GM18498 (cell line): ENCODE measurements around the gene CBX8.

Experiments
- ATAC-seq: cut with Tn5 transposase; IDR thresholded peaks from one replicate; pipeline ENCODE4 v1.9.1; 2021; ENCODE audit warnings: mild to moderate bottlenecking, moderate library complexity; ENCODE audit not compliant: unreplicated experiment

Gene CBX8

DNA sequence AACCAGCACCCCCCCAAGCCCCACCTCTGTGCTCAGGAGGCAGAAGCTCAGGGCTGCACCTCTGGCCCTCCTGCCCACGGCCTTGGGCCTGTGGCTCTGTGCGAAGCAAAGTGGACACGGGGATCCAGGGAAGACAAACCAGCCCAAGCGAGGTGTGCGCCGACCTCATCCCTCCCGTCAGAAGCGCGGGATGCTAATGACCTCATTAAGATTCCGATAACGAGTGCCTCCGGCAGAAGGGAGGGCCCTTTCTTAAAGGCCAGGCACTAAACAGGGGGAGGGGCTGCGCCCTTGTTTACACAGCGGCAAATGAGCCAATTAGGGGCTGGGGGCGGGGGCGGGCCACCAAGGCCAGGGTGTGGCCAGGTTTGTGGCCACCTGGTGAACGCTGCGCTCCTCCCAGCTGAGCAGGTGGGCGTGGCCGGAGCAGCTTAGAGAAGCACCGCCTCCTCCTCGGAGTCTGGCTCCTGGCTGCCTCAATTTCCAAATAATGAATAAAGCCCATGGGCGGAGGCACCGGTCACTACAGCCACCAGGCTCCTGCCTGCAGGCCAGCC lies 39.2 kb upstream of the CBX8 start:
- ATAC-seq: no peak

DNA sequence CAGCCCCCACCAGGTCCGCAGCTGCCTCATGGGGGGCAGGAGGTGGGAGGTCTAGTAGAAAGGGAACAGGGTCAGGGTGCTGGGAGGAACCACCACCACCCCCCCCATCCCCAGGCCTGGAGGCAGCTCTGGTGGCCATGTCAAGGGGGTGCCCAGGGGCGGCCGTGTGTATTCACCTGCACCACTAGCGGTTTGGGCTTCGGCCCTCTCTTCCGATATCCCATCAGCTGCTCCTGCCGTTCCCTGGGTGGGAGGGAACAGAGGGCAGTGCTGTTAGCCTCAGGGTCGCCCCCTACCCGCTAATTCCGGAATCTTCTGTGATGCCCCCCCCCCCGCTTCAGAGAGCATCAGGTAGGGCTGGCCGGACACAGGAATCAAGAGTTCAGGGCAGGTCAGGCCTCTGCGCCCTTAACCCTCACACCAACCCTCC lies 38.6 kb upstream of the CBX8 start:
- no peak for ATAC-seq

DNA sequence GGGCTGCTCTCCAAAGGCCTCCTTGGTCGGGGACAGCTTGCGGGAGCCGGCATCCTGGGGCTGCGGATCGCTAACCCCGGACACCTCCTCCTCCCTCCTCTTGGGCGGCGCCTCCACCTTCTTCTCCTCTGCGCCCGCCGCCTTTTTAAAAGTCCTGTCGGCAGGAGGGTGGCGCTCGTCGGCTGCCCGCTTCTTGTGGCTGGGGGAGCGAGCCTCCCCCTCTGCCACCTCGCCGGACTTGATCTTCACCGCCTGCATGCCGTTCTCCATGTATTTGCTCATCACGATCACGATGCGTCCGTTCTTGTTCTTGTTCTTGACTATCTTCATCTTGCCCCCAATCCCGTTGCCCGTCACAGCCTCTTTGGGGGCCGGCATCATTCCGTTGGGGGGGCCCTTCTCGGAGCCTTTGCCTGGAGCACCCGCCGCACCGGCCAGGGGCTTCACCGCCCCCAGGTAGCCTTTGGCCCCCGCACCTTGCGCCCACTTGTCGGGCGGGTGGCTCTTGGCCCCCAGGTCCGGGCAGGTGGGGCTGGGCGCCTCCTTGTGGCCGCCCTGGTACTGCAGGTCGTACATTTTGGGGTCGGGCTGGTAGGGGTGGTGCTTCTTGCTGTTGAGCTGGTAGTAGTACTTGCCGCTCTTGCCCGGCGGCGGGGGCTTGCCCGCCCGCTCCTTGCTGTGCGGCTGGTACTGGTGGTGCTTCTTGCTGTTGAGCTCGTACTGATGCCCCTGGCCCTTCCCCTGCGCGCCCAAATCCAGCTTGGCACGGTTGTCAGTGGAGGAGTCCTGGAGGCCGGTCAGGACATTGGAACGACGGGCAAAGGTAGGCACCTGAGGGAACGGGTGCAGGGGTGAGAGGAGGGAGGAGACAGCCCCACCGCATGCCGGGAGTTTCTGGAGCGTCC lies 37.9 kb upstream of the CBX8 start:
- ATAC-seq: no peak

DNA sequence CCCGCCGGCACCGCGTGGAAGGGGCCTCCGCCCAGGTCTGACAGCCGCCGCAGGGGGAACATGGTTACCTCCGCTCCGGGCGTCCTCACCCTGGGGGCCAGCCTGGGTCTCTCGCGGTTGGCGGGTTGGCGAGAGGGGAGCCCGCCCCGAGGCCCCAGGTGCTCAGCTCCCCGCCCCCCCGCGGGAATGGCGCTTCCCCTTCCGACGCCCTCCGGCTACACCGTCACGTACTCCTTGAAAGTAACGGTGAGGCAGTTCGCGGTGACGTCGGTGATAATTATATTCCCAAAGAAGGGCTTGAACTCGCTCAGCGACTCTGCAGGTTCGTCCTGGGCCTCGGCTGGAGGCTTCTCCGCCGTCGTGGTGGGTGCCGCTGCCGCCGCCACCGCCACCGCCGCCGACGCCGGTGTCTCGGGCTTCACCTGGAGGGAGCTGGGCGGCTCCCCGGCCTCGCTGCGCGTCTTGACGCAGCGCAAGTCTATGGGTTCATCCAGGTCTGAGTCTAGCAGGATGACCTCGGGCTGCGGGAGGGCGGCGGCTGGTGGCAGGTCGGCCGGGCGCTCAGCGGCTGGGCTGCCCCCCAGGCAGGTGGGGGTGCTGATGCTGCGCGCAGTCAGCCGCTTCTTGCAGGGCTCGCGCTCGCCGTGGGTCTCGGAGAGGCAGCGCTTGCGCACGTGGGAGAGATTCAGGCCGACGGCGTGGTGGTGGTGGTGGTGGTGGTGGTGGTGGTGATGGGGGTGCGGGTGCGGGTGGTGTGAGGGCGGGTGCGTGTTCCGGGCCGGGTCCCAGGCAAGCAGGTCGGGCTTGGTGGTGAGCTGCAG lies 37.1 kb upstream of the CBX8 start:
- no peak for ATAC-seq

DNA sequence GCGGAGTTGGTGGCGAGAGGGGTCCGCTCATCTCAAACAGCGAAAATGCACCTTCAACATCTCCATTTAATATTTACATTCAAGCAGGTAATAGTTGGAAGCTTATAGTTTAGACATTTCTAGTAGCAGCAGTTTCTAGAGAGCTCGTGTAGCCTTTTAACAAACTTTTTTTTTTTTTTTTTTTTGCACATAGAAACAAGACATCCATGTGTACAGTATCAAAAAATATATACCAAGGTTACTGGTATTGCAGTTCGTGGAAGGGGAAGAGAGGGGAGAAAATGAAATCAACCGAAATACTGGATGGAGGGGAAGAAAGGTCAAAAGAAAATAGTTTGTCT lies 36.2 kb upstream of the CBX8 start:
- ATAC-seq: no peak

DNA sequence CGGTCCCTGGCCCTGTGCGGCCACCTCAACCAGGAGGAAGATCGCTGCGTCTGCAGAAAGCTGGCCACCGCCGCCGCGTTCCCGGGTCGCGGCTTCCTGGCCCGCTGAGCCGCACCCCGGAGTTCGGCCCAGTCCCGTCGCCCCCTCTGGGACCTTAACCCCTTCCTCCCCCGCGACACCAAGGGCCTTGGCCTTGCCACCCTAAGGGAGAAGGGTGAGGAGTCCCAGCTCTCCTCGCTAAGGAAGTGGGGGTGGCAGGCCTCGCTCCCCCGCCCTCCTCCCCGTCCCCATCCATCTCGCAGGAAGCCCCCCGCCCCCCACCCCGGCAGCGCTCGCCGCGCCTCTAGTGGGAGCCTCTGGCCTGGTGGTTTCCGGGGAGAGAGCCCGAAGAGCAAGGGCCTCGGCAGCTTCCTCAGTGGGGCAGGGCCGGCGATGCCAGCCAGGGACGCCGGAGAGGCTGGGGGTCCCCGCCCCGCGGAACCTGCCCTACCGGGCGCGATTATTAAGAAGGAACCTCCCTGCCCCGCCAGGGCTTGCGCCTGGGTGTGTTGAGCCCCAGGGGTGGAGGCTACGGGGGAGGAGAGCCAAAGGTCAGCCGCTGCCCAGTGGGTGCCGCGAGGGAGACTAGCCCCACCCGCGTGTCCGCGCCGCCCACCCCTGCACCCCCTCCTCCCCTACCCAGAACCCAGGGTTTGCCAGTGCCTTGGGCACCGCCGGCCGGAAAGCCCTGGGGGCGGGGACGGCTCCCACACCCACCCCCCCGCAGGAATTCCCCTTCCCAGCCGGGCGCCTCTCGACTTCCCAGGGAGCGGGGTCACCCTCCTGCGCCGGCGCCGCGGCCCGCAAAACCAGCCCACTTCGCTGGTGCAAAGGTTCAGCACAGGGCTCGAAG lies 35.6 kb upstream of the CBX8 start:
- no peak for ATAC-seq

DNA sequence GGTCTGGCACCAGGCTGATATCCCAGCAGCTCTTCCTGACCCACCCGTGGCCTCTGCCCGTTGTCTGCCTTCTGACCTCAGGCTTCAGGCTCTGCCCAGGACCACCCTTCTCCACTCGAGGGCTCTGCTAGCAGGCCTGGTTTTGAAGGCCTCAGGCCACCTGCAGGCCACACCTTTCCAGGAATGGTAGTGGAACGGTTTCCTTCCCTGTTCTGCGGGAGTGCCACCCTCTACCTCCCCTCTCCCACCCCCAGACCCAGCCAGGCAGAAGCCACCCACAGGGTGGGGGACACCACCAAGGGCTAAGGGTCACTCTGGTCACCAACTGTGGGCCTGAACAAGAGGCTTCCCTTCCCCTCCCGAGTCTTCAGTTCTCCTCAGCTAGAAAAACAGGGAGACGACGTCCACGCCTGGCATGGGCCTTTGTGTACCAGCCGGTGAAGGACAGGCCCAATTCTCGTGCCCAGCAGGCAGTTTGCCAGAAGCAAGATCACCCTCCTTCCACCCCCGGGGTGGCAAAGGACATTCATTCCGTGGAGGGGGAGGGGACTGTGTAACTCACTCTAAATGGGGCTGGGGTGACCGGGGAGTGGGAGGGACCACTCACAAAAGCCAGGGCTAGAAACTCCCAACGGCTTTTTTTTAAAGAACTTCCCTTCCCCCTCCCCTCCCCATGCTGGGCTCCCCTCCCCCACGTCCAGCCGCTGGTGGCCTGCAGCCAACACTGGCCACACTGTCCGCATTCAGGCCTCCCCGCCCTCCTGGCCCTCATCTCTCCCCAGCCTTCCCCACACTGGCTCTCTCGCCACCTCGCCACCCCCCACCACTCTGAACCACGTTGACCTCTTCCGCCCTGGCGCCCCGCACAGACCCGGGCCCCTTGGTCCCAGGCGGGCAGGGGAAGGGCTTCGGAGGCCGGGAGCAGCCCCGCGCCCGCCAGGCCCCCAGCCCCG lies 34.7 kb upstream of the CBX8 start:
- ATAC-seq: no peak

DNA sequence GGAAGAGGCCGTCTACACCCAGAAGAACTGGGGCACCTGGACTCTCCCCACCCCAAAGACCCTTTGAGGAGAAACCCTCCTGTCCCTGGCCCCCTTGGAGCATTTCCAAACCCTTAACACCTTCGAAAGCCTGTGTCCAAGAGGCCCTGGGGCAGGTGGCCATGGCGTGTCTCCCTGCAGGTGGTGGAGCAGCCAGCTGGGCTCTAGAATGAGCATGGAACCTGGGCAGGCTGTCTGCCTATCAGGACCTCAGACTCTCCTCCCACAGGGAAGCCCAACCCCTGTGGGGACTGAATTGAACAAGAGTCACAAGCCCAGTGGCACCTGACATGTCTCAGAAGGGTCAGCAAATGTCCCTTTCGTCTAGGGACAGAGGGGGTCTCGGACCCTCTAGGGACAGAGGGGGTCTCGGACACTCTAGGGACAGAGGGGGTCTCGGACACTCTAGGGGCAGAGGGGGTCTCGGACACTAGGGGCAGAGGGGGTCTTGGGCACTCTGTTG lies 33.9 kb upstream of the CBX8 start:
- no peak for ATAC-seq

DNA sequence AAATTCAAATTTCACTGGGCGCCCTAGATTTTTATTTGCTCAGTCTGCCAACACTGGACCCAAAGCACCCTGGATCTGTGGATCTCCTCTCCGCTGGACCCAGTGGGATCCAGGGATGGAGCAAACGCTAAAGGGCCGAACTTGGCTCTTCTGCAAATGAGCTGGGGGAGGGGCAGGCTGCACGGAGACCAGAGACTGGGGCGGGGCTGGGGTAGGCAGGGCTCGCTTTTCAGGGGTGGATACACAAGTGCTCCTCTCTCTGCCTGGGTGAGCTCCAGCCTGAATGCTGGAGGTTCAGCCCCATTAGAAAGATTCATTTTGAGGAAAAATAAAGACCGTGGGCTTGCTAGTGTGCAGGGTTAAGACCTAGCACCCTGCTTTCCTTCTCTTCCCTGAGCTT lies 33.4 kb upstream of the CBX8 start:
- no peak for ATAC-seq

DNA sequence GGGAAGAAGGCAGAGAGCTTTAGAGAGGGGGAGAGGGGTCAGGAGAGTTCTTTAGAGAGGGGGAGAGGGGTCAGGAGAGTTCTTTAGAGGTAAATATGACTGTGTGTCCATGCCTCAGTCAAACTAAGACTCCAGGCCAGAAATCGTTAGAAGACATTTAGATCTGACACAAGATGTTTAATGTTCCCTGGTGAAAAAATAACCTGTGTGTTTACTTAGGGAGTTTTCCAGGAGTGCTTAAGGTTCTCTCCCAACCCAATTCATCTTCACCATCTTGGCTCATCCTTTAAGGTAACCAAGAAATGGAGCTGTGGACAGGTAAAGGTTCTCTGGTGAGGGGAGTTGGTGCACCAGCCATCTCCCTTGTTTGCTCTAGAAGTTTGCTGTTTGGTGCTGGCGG lies 32.6 kb upstream of the CBX8 start:
- ATAC-seq: no peak

DNA sequence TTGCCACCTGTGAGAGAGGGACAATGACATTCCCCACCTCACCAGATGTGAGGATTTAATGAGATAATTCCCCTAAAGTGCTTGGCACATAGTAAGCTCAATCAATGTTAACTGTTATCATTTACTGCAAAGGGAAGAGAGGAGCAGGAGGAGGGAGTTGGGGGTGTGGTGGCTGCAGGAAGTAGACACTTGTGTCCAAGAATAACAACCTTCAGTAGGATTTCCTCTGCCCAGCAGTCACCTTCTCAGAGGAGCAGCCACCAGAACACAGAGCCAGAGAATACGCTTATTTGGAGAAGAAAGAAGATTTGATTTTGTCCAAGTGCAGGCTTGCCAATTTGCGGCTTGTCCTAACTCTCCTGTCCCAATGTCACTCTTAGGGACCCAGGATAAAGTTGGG lies 32.1 kb upstream of the CBX8 start:
- no peak for ATAC-seq

DNA sequence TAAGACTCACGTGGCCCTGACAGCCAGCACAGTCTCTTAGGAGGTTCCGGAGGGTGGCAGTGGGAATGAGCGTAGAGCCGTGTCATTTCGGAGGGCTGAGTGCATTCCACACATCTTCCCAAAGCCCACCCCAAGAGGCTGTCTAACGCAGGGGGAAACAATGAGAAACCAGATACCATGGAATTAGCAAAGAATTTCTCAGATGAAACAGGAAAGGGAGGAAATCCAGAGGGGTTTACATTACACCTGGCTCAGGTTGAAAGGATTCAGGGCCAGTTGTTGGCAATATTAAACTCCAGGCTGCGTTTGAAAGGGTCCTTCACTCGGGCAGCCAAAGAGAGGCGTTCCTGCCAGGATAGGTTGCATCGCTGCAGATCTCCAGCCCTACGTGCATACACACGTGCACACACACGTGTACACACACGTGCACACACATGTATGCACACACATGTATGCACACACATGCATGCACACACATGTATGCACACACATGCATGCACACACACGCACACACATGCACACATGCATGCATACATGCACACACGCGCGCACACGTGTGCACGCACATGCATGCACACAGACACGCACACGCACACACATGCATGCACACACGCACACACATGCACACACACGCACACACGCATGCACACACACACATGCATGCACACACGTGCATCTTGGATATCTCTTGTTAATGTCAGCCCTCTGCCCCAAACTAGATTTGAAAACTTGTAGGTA lies 30.1 kb upstream of the CBX8 start:
- ATAC-seq: no peak

DNA sequence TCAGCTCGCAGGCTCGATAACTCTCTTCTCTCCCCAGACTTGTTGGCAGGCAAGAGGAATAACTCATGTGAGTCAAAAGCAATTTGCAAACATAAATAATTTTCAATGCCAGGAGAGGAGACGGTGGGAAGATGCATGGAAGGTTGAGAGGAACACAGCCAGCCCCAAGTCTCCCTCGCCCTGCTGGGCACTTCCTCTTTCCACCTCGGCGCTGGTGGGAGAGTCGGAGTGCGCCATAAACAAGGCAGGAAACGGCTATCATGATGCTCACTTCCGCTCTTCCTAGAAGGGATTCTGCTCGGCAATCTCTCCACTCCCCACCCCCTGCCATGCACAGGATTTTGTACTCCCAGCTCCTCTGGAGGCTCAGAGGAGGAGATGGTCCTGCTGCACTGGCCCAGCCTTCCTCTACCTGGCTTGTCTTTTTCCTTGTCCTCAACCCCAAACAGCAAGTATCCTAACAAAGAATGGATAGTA lies 29.4 kb upstream of the CBX8 start:
- ATAC-seq: no peak

DNA sequence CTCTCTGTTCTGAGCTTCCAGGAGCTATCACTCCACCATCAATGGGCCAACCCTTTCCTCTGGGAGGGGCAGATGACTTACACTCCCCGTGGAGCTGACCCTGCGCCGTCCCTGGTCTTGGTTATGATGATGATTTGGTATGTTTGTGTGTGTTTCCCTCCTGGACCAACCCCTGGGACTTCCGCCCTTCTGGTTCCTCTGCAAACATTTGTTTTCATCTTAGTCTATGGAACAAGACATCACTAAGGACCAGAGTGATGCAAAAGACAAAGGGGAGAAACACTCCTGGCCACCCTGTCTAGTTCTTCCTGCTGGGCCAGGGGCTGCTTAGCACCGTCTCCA lies 28.7 kb upstream of the CBX8 start:
- no peak for ATAC-seq

DNA sequence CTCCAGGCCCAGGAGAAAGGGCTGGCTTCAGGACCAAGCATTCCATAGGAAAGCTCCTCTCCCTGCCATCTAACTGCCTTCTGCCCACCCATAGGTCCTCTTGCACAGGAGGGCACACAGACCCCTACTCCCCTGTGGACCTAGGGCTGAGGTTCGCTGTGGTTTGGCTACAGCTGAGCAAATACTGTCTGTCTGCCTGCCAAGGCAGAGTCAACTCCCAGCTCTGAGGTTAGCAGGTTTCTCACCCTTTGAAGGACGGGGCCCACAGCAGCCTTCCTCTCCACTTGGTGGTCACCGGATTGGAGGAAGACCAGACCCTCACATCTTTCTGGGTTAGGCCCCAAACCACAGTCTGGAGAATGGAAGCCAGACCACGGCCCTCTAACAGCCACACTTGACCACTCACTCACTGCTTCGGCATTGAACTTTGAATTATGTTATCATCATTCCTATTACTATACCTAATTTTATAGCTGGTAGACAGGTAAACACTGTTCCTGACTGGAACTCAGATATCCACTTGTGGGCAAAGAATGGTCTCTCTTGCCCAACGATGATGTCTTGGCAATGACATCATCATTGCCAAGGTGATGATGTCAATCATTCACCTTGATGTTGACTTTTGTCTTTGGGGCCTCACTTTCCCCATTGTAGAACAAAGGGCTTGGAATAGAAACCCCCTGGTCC lies 28.2 kb upstream of the CBX8 start:
- ATAC-seq: no peak

DNA sequence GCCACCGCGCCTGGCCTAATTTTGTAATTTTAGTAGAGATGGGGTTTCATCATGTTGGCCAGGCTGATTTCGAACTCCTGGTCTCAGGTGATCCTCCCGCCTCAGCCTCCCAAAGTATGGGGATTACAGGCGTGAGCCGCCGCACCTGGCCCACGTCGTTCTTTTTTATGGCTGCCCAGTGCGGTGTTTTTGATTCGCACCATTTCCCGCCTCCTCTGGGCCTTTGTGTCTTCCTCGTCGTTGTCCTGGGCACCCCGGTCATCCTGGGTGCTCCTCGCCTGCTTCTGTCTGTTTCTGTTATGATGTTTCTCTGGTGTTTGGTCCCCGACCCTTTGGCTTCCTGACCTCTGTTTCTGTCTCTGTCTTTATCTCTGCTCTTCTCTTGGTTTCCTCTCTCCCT lies 27.4 kb upstream of the CBX8 start:
- ATAC-seq: no peak

DNA sequence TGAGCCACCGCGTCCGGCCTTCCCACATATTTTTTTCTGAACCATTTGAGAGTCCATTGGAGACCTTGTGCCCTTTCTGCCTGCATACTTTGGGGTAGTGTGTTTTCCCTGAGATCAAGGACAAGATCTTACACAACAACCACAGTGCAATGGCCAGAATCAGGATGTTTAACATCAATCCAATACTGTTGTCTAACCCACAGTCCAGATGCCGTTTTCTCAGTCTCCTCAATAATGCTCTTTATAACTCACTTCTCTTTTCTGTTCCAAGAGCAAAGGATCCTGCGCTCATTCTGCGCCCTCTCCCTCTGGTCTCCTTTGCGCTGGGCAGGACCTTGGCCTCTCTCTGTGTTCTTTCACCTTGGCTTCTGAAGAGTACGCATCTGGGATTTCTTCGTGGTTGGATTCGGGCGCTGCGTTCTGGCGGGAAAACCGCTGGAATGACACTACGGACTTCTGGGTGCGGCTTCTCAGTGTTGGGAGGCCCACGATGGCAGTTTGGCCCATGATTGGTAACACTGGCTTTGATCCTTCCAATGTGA lies 25.8 kb upstream of the CBX8 start:
- no peak for ATAC-seq
